ENCODE data around the gene KNCN.
A peak's percentile ranks its signal among the peaks of the same experiment; 100 is the strongest.

DNA sequence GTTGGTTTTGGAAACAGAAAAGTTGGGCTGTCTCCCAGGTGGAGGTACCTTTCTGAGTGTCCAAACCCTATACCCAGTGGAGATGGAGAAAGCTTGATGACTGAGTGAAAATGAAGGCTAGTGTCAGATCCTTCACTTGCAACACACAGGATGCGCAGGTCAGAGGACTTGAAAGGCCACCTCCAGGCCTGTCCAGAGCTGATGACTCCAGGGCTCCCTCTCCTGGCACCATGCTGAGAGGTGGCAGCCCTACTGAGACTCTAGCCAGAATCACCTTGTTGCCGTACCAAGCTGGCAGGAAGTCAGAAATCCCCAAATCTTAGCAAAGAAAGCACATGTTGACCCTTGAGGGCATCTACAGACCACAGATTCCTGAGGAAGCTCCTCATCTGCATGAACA, 16.4 kb downstream of the KNCN start:
- TF ChIP-seq, protein P1, sequence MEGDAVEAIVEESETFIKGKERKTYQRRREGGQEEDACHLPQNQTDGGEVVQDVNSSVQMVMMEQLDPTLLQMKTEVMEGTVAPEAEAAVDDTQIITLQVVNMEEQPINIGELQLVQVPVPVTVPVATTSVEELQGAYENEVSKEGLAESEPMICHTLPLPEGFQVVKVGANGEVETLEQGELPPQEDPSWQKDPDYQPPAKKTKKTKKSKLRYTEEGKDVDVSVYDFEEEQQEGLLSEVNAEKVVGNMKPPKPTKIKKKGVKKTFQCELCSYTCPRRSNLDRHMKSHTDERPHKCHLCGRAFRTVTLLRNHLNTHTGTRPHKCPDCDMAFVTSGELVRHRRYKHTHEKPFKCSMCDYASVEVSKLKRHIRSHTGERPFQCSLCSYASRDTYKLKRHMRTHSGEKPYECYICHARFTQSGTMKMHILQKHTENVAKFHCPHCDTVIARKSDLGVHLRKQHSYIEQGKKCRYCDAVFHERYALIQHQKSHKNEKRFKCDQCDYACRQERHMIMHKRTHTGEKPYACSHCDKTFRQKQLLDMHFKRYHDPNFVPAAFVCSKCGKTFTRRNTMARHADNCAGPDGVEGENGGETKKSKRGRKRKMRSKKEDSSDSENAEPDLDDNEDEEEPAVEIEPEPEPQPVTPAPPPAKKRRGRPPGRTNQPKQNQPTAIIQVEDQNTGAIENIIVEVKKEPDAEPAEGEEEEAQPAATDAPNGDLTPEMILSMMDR (IDR thresholded peaks at IDR 0.05), result peak; percentile 38 to 65 (median 58)
- no peak for TF ChIP-seq POLR2A (IDR thresholded peaks at IDR 0.05)
